H7 (cell line): ENCODE results near the gene SNX27. TPM values are rescaled to one million over a fixed set of nuclear protein-coding genes. Genes with fewer than 3 reads are reported as not detected.
"Not testable (repeated sequence)": the region's sequence is repeated elsewhere in the genome, so short reads cannot be mapped to it uniquely, and the experiment has no call there.

Experiments used
- DNase-seq: peaks from one replicate; pipeline ENCODE4 v3.0.0; 2012
- H3K27me3 ChIP-seq: 2 replicates; pipeline ENCODE4 v1.6.0; 2011; ENCODE audit warnings: mild to moderate bottlenecking, low read length; ENCODE audit not compliant: control insufficient read depth, insufficient read depth
- H3K36me3 ChIP-seq: replicated peaks from 2 replicates; pipeline ENCODE4 v1.5.1; 2011; ENCODE audit warnings: low read length; ENCODE audit not compliant: control insufficient read depth, insufficient read depth
- H3K4me3 ChIP-seq: 2 replicates; pipeline ENCODE4 v1.5.1; 2011; ENCODE audit warnings: low read depth, mild to moderate bottlenecking, control low read depth, low read length, moderate library complexity; ENCODE audit not compliant: insufficient read depth
- total RNA-seq: library from RNA; depleted of rRNA; stranded (reverse); fragments of >200 nt; shearing (Covaris generic); gene quantifications from 2 replicates; pipeline ENCODE4 v1.2.3, GENCODE V29; 2014

The SNX27 gene
- total RNA-seq, 1 experiment from 2014 or later: 35.1 TPM

DNA sequence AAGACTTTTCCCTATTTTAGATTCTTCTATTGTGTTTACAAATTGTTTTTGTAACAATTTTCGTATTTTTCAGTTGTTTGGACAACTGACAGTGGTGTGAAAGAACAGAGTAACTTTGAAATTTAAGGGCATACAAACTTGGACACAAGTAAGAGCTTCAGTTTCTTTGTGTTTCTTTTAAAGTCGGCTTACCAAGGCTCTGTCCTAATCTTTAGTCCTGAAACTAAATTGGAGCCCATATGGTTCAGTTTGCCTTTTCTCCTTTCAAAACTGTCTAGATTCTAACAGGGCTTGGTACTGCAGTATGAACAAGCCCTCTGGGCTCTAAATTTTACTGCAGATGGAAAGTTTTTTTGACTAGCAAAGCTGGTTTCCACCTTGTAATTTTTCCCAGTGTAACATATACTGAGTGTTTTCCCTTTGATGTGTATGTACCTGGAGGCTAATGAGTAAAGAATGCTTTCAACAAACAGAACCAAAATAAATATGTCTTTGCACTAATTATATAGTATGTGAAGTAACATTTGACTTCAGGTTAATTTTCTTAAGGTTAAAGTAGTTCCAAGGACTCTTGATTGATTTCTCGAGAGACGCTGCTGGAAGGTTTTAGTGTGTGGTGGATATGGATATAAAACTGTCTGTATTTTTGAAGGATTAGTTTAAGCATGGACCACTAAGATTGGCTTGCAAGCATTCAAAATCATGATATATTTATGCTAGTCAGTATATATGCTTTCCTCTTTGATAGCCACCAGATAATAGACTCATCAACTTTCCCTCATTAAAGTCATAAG lies 4.1 kb downstream of the SNX27 start:
- DNase-seq: no peak
- Histone ChIP-seq H3K36me3 (no peaks in the 10 kb centered on the region; the same call in 1 of the 2 replicates), H3K27me3 (no peaks in the 10 kb centered on the region), H3K4me3 (no peak overlapping the region)

DNA sequence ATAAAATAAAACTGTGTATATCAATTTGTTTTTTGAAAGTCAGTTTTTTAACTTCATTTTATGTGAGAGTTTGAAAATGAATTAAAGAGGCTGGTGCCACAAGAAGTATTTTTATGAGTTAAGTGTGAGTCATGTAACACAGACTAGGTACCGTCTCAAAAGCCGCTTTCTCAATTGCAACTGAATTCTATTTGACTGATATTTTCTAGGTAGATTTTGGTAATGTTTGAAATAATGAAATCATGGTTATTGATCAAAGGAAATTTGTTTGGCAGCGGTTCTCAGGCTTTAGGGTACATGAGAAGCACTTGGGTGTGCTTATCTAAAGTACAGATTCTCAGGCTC lies 4.6 kb downstream of the SNX27 start:
- no peak overlapping the region for H3K4me3 ChIP-seq
- H3K27me3 ChIP-seq: no peaks in the 10 kb centered on the region
- no peaks in the 10 kb centered on the region; the same call in 1 of the 2 replicates for H3K36me3 ChIP-seq
- no peak for DNase-seq

DNA sequence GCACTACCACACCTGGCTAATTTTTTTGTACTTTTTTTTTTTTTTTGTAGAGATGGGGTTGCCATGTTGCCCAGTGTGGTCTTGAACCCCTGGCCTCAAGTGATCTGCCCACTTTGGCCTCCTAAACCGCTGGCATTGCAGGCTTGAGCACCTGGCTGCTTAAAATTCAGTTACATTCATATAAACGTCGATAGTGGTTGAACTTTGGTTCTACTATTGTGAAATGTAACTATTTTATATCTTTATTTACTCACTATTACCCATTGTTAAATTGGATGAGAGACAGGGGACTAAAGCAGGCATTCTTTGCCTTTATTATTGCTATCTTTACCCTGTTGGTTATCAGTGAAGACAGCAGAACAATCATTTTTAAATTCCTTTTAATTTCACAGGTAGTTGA lies 6.2 kb downstream of the SNX27 start:
- Histone ChIP-seq H3K4me3 (no peak overlapping the region), H3K36me3 (no peaks in the 10 kb centered on the region; the same call in 1 of the 2 replicates), H3K27me3 (no peaks in the 10 kb centered on the region)
- DNase-seq: no peak

DNA sequence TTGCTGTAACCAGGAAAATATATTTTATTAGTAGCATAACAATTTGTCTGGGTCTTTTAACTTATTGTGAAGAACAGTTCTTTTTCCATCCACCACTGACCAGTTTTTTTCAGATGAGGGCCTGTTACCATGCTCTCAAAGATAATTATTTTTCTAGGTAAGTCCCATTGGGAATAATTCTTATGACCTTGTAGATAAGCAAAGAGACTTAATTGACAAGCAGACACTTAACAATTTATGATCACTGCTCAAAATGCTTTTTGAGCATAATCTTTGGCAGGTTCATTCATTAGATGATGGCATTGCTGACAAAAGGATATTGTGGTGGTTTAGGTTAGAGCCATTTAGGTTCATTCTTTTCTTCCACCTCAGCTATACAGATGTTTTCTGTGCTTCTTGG lies 6.6 kb downstream of the SNX27 start:
- Histone ChIP-seq H3K27me3 (no peaks in the 10 kb centered on the region), H3K36me3 (no peaks in the 10 kb centered on the region; the same call in 1 of the 2 replicates), H3K4me3 (no peak overlapping the region)
- no peak for DNase-seq

DNA sequence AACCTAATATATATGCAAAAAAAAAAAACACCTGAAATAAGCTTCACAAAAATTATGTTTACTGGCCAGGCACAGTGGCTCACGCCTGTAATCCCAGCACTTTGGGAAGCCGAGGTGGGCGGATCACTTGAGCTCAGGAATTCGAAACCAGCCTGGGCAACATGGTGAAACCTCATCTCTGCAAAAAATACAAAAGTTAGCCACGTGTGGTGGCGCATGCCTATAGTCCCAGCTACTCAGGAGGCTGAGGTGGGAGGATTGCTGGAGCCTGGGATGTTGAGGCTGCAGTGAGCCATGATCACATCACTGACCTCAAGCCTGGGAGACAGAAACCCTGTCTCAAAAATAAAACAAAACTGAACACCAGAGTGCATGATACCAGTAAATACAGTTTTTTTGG lies 7.1 kb downstream of the SNX27 start:
- not testable (repeated sequence) for H3K27me3 ChIP-seq, H3K4me3 ChIP-seq, DNase-seq, H3K36me3 ChIP-seq

DNA sequence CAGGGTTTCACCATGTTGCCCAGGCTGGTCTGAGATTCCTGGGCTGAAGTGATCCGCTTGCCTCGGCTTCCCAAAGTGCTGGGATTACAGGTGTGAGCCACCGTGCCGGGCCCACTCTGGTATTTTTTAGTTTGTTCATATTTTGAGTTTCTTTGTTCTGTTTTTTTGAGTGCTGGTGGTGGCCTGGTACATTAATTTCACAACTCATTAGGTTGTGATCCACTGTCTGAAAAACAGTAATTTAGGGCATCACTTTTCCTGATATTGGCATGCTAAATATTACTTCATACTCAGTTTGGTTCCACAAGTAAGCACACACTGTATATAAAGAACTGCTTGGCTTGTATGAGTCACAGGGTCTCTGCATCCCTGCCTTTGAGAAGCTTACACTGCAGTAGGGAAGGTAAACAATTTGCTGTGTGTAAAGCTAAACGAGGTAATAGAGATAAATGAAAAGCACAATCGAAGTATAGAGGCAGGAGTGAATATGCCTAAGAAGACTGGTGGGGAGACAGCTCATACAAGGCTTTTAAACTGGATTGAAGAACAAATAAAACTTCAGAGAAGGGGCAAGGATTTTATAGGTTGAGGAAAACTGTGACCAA lies 7.7 kb downstream of the SNX27 start:
- Histone ChIP-seq H3K36me3 (no peaks in the 10 kb centered on the region; the same call in 1 of the 2 replicates), H3K27me3 (no peaks in the 10 kb centered on the region), H3K4me3 (no peak overlapping the region)
- no peak for DNase-seq

DNA sequence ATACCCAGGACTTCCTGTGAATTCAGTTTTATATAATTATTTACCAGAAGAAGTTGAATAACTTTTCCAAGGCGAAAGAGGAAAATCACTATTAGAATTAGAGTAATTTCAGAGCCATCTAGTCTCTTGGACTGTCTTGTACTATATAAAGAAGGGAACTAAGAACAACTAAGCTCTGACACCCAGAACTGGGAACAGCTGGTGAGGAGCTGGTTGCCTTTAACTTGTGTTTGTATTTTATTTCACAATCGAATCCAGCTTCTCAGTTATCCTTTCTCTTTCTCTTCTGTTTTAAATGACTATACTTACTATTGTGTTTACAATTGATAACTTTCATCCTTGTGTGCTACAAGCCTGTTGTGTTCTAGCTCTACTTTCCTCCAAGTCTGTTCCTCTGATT lies 8.4 kb downstream of the SNX27 start:
- Histone ChIP-seq H3K27me3 (no peaks in the 10 kb centered on the region), H3K36me3 (no peaks in the 10 kb centered on the region; the same call in 1 of the 2 replicates), H3K4me3 (no peak overlapping the region)
- DNase-seq: no peak

DNA sequence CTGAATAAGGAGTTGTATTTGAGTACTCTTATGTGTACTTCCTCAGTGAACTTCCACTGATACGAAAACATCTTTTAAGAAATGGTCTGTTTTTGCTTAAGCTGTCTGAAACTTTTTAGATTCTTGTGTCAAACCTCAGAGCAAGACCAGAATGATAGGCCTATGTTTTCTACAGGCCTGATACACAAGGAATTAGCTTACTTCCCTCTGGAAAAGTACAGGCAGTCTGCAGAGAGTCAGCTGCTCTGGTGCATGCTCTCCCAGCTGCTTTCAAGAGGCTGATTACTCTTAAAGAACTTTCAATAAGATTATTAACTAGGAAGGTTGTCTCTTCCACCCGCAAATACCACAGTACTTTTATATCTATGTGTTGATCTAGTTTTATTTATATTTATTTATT lies 9.5 kb downstream of the SNX27 start:
- H3K27me3 ChIP-seq: no peaks in the 10 kb centered on the region
- DNase-seq: no peak
- H3K36me3 ChIP-seq: no peaks in the 10 kb centered on the region; the same call in 1 of the 2 replicates
- no peak overlapping the region for H3K4me3 ChIP-seq

DNA sequence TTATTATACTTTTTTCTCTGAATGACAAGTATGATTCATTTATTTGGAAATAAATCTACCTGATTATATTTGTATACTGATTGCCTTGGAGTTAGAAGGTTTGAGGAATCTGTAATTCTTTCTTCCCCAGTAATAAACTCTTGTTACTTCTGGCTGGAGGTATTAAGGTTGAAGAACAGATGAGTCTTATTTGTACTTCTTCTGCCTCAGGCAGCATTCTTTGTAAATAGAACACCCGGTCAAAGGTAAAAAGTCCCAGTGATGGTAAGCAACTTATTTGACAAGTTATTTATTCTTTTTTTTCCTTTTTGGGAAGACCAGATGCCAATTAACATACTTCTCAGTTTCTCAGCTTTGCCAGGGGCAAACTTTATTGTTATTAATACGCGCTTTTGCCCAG lies 12.9 kb downstream of the SNX27 start:
- no peak overlapping the region for H3K4me3 ChIP-seq
- DNase-seq: no peak
- H3K27me3 ChIP-seq: no peaks in the 10 kb centered on the region
- no peaks in the 10 kb centered on the region; the same call in 1 of the 2 replicates for H3K36me3 ChIP-seq

DNA sequence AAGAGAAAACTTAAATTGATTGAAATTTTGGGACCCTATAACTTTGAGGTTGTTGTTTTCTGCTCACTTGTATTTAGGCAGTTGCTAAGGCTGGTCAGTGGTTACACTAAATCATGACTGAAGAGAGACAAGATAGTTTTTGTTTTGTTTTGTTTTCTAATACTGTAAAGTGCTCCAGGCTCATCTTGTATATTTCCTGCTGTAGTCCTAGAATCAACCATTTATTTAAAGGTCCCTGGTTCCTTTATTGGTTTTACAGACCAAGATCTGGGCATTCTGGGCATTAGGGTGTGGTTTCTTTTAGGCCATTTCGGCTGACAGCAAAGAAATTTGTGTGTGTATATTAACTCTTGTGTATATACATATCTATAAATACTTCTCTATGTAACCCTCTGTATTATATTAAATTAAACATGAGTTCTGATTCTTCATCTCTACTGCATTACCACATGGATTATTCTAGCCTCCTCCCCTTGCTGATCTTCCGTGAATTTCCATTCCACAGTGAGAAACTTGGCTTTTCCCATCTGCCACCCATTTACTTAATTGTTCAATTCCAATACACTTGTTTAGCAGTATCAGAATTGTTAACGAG lies 15.0 kb downstream of the SNX27 start:
- H3K36me3 ChIP-seq: no peaks in the 10 kb centered on the region
- no peak for DNase-seq
- no peaks in the 10 kb centered on the region for H3K27me3 ChIP-seq
- H3K4me3 ChIP-seq: no peak overlapping the region

DNA sequence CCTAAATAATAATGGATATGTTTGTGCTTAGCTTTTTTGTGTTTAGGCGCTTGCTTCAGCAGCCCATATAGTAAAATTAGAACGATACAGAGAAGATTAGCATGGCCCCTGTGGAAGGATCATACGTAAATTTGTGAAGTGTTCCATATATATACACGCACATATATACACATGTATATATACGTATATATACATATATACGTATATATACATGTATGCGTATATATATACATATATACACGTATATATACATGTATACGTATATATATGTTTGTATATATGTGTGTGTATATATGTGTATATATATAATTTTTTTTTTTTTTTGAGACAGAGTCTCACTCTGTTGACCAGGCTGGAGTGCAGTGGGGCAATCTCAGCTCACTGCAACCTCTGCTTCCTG lies 17.4 kb downstream of the SNX27 start:
- H3K4me3 ChIP-seq: no peak overlapping the region

DNA sequence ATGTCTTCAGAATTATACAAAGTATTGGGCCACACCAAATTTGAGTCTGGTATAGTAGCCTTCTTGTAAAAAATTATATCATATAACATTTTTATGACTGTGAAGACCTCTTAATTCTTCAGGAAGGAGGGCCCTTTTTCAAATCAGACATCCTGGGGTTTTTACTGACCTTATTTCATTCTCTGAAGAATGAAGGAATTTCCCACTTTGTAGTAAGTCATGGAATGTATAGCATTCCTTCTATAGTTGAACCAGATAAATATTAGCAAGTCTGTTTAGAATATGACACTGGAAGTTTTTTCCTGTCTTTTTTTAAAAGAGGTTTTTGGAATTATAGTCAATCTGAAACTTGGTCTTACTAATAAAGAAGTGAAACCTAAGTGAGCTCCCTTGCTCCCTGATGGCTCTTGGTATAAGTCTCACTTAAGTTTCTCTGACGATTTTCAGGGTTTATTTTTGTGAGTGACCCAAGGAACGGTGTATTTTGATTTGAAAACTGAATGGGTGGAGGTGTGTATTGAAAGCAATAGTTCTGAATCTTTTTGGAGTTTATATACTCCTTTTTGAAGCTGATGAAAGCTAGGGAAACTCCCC lies 23.7 kb downstream of the SNX27 start:
- Histone ChIP-seq H3K36me3 (no peaks in the 10 kb centered on the region), H3K27me3 (no peaks in the 10 kb centered on the region), H3K4me3 (no peak overlapping the region)
- no peak for DNase-seq

More for the DNA sequence above, 17.4 kb downstream of the SNX27 start:
- no peak for DNase-seq
- Histone ChIP-seq H3K27me3 (no peaks in the 10 kb centered on the region), H3K36me3 (no peaks in the 10 kb centered on the region)

DNA sequence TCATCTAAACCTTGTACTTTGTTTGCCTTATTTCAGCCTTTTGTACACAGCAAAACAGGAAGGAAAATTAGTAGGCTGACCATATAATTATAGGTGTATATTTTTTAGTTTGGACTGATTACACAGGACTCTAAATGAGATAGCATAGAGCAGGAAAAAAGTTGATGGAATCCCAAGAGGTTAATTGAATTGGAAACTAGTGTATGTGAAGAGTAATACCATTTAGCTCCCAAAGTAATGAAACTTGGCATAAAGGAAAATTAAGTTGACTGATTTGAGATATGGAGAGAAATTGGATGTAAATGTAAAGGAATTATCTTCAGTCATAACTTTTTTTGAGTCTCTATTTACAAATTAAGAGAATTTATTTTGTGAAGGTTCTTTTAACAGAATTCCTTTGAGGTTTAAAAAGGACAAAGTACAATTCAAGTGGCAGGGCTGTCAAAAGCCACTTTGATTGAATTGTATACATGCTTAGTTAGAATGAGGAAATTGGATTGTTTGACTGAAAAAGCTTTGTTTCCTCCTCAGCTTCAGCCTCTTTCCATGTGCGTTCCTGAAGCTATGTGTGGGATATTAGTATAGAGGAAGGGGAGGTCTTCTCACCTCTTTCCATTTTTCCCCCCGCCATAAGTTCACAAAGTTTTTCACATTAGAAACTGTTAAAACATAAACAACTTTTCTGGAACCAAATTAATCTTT lies 26.4 kb downstream of the SNX27 start:
- Histone ChIP-seq H3K4me3 (no peak overlapping the region), H3K27me3 (no peaks in the 10 kb centered on the region), H3K36me3 (no peaks in the 10 kb centered on the region)
- DNase-seq: no peak

DNA sequence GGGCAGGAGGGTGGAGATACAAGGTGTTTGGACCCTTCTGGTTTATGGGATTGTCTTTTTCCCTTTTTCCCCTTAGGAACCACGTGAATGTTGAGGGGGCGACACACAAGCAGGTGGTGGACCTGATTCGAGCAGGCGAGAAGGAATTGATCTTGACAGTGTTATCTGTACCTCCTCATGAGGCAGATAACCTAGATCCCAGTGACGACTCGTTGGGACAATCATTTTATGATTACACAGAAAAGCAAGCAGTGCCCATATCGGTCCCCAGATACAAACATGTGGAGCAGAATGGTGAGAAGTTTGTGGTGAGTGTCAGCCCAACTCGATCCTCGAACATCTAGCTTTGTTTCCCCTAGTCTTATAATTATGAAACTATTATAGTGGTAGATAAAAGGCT lies 27.0 kb downstream of the SNX27 start:
- no peak for DNase-seq
- no peak overlapping the region for H3K4me3 ChIP-seq

More for the DNA sequence above, 27.0 kb downstream of the SNX27 start:
- no peaks in the 10 kb centered on the region for H3K36me3 ChIP-seq
- no peaks in the 10 kb centered on the region for H3K27me3 ChIP-seq
